Kidney epithelial cell (primary cell): ENCODE data around the gene IRF6. TPM values are rescaled to one million over a fixed set of nuclear protein-coding genes. Genes with fewer than 3 reads are reported as not detected.
A peak's percentile ranks its signal among the peaks of the same experiment; 100 is the strongest.

Experiments
- DNase-seq: peaks from one replicate; pipeline ENCODE4 v3.0.0-alpha.2; 2010; ENCODE audit warnings: low read depth
- H3K27me3 ChIP-seq: 2 replicates; pipeline ENCODE4 v1.6.0; 2011; ENCODE audit warnings: low read length; ENCODE audit not compliant: control insufficient read depth, insufficient read depth
- H3K36me3 ChIP-seq: 2 replicates; pipeline ENCODE4 v1.5.1; 2011; ENCODE audit warnings: low read length; ENCODE audit not compliant: control insufficient read depth, insufficient read depth
- H3K4me3 ChIP-seq: 2 replicates; pipeline ENCODE4 v1.5.1; 2011; ENCODE audit warnings: low read depth, mild to moderate bottlenecking, control low read depth, low read length
- total RNA-seq: library from RNA; depleted of rRNA; stranded (reverse); fragments of >200 nt; gene quantifications from 2 replicates; pipeline ENCODE4 v1.2.3, GENCODE V29; 2015
- TF ChIP-seq, protein P1 (sequence below): IDR thresholded peaks from 2 replicates; pipeline ENCODE4 v1.5.1; 2011; ENCODE audit warnings: mild to moderate bottlenecking, moderate library complexity, low read length, control low read depth, inconsistent platforms; ENCODE audit not compliant: insufficient read depth, poor library complexity, severe bottlenecking

IRF6 gene
- total RNA-seq, 1 donor from 2014 or later = 90.1 TPM

DNA sequence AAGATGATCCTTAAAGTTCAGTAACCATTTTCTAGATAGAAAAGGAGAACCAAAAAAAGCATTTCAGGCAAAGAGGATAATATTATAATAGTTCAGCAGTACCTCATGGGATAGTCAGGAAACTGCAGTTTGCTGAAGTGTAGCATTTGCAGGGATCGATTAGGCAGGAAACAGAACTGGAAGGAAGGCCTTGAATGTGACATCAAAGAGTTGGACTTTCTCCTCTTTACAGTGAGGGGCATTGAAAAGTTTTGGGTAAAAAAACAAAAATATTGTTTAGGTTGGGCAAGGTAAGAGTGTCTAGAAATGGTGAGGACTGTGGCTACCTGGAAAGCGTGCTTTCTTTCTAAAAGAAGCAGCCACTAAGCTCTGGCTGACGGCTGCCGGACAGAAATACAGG is 8.0 kb upstream of the IRF6 start:
- no peak for DNase-seq
- no peaks in the 10 kb centered on the region for H3K36me3 ChIP-seq
- TF ChIP-seq, protein P1, sequence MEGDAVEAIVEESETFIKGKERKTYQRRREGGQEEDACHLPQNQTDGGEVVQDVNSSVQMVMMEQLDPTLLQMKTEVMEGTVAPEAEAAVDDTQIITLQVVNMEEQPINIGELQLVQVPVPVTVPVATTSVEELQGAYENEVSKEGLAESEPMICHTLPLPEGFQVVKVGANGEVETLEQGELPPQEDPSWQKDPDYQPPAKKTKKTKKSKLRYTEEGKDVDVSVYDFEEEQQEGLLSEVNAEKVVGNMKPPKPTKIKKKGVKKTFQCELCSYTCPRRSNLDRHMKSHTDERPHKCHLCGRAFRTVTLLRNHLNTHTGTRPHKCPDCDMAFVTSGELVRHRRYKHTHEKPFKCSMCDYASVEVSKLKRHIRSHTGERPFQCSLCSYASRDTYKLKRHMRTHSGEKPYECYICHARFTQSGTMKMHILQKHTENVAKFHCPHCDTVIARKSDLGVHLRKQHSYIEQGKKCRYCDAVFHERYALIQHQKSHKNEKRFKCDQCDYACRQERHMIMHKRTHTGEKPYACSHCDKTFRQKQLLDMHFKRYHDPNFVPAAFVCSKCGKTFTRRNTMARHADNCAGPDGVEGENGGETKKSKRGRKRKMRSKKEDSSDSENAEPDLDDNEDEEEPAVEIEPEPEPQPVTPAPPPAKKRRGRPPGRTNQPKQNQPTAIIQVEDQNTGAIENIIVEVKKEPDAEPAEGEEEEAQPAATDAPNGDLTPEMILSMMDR = no peak
- no peaks in the 10 kb centered on the region for H3K27me3 ChIP-seq
- H3K4me3 ChIP-seq = no peak overlapping the region

DNA sequence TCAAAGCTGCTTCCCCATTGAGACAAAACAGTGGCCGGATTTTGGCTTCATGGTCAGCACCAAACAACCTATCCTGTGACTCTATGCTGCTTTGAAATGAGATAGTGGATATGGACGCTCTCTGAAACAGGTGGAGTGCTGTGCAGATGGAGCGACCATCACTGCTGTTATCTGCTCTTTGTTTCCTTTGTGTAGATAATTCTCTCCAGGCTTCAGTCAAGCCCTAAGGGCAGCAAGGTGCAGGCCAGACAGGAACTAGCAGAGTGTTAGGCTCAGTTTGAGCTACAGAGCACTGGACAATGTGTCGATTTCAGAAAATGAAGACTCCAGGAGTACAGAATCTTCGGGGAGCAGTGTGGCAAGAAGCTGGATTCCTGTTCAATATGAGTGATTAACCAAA is 4.8 kb upstream of the IRF6 start:
- Histone ChIP-seq H3K4me3 (no peak overlapping the region), H3K27me3 (no peaks in the 10 kb centered on the region), H3K36me3 (no peaks in the 10 kb centered on the region)
- DNase-seq = no peak
- TF ChIP-seq, protein P1 = no peak

DNA sequence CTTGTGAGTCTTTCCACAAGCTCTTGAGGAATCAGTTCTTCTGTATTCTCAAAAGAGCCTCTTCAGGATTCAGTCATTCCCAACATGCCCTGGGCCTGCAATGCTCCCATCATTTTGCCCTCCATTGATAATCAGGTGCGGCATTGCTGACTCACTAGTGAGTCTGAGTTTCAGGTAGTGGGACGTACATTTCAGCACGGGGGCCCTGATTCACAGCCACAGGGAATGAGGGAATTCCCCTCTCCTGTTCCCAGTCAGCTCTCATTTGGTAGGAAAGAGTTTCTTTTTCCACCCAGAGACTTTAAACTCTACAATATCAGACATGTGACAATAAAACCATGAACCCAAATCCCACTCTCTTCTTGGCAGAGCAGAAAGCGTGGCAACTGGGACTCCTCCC is 3.7 kb upstream of the IRF6 start:
- no peak overlapping the region for H3K4me3 ChIP-seq
- no peaks in the 10 kb centered on the region for H3K36me3 ChIP-seq
- TF ChIP-seq, protein P1 = no peak
- no peak for DNase-seq
- no peaks in the 10 kb centered on the region for H3K27me3 ChIP-seq

DNA sequence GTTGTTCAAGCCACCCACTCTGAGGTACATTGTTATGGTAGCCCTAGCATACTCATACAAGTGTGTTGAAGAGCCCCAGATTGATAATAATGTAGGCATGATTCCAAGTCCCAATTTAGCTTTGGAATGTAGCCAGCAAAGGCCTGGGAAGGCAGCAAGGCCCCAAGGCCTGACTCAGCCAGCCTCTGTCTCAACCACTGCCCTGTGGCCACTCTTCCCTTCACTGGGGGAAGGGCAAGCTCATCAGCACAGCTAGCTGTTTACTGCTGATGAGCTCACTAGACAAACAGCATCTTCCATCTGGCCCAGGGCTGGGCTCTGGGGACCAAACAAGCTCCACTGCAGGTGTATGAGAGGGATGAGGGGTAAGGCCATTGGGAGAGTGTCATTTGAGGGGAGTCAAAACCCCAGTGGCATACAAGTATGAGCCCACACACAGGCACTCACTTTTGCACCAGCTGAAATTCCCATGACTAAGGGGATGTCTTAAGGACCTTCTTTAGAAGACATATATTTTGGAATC is 2.2 kb upstream of the IRF6 start:
- TF ChIP-seq, protein P1 = no peak
- Histone ChIP-seq H3K27me3 (no peaks in the 10 kb centered on the region), H3K4me3 (no peak overlapping the region), H3K36me3 (no peaks in the 10 kb centered on the region)
- peak; percentile 90 for DNase-seq

DNA sequence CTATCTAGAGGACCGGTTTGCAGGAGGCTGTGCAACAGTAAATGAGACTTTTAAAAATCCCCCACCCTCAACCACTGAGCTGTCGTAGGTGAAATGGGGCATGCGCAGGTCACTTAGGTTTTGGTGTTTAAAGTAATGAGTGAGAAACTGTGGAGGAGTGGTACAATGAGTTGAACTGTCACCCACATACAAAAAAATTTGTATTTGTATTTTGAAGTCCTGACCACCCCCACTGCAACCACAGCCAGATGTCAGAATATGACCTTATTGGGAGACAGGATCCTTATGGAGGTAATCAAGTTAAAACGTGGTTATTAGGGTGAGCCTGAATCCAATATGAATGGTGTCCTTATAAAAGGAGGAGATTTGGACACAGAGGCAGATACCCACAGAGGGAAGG is 1.6 kb upstream of the IRF6 start:
- no peak overlapping the region for H3K4me3 ChIP-seq
- TF ChIP-seq, protein P1 = no peak
- H3K27me3 ChIP-seq = no peaks in the 10 kb centered on the region
- DNase-seq = no peak
- no peaks in the 10 kb centered on the region for H3K36me3 ChIP-seq

DNA sequence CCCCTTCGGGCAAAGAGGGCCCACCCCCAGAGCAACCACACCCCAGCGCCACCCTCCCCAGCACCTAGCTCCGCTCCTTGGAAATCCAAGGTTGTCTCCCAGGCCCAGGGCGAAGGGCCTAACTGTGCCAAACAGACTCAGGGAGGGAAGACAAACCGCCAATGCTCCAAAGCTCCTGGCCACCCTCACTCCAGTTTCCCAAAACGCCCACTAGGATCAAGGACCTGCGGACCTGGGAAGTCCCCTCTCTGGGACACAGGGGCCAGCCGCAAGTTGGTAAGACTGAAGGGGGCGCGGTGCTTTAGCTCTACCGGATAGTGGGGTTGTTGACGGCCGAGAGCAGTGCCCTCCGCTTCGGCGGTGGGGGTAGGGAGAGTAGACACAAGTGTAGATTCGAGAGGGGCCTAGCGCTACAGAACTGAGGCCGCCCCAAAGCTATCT is 581 bp downstream of the IRF6 start:
- H3K4me3 ChIP-seq = peak overlapping the region; percentile 56
- no peaks in the 10 kb centered on the region for H3K36me3 ChIP-seq
- TF ChIP-seq, protein P1 = peak; percentile 12
- no peak for DNase-seq
- H3K27me3 ChIP-seq = no peaks in the 10 kb centered on the region
